Memory B cell (primary cell): ENCODE measurements around the gene PPP2R2B.

Source experiments
- ATAC-seq: fragments of 150-1000 bp; cut with Tn5 transposase; 2 replicates; pipeline ENCODE4 v1.10.0; 2021; ENCODE audit warnings: low read depth, mild to moderate bottlenecking, moderate library complexity
- DNase-seq, 2 donors: peaks; one replicate each; pipeline ENCODE4 v3.0.0; 2022; ENCODE audit warnings: low spot score in 2 of 2
- H3K27ac Mint-ChIP-seq: one replicate; pipeline ENCODE4 v1.8.0; 2022; ENCODE audit warnings: mild to moderate bottlenecking, moderate library complexity, mixed read lengths
- H3K27me3 Mint-ChIP-seq: one replicate; pipeline ENCODE4 v1.8.0; 2022; ENCODE audit warnings: mixed read lengths
- H3K36me3 Mint-ChIP-seq: one replicate; pipeline ENCODE4 v1.8.0; 2022; ENCODE audit warnings: mild to moderate bottlenecking, mixed read lengths
- H3K4me1 Mint-ChIP-seq: one replicate; pipeline ENCODE4 v1.8.0; 2022; ENCODE audit warnings: mixed read lengths
- H3K4me3 Mint-ChIP-seq: one replicate; pipeline ENCODE4 v1.8.0; 2022; ENCODE audit warnings: mild to moderate bottlenecking, moderate library complexity, mixed read lengths
- H3K9me3 Mint-ChIP-seq: one replicate; pipeline ENCODE4 v1.8.0; 2022; ENCODE audit warnings: mixed read lengths

PPP2R2B gene

GRCh38 chr5:146695646-146696045, 182.9 kb downstream of the PPP2R2B start:
- Mint-ChIP-seq H3K27me3 (no peaks in the 10 kb centered on the region), H3K27ac (no peak overlapping the region), H3K36me3 (peaks cover 2% of the 10 kb centered on the region), H3K4me1 (no peaks in the 10 kb centered on the region), H3K9me3 (peaks cover 4% of the 10 kb centered on the region), H3K4me3 (no peak overlapping the region)
- ATAC-seq (no peak), DNase-seq (no peak)

- no peaks in the 10 kb centered on the region for H3K27me3 Mint-ChIP-seq
- no peaks in the 10 kb centered on the region for H3K4me1 Mint-ChIP-seq
- no peak overlapping the region for H3K27ac Mint-ChIP-seq
- peaks cover 4% of the 10 kb centered on the region for H3K9me3 Mint-ChIP-seq
- no peak for DNase-seq
- H3K36me3 Mint-ChIP-seq, result peaks cover 2% of the 10 kb centered on the region
- no peak for ATAC-seq
- no peak overlapping the region for H3K4me3 Mint-ChIP-seq
Measured at GRCh38 chr5:146690880-146691355, 187.6 kb downstream of the PPP2R2B start.

- ATAC-seq (no peak), DNase-seq (no peak)
- H3K27me3 Mint-ChIP-seq, result peaks cover 2% of the 10 kb centered on the region
- H3K36me3 Mint-ChIP-seq, result no peaks in the 10 kb centered on the region
- no peaks in the 10 kb centered on the region for H3K9me3 Mint-ChIP-seq
- H3K4me3 Mint-ChIP-seq, result no peak overlapping the region
- no peak overlapping the region for H3K27ac Mint-ChIP-seq
- H3K4me1 Mint-ChIP-seq, result no peaks in the 10 kb centered on the region
Measured at GRCh38 chr5:146687630-146688029, 190.9 kb downstream of the PPP2R2B start.

GRCh38 chr5:146683861-146684260, 194.7 kb downstream of the PPP2R2B start:
- H3K36me3 Mint-ChIP-seq, result no peaks in the 10 kb centered on the region
- H3K9me3 Mint-ChIP-seq, result no peaks in the 10 kb centered on the region
- H3K27me3 Mint-ChIP-seq, result peaks cover 2% of the 10 kb centered on the region
- no peak overlapping the region for H3K27ac Mint-ChIP-seq
- H3K4me3 Mint-ChIP-seq, result no peak overlapping the region
- no peak for ATAC-seq
- DNase-seq, result no peak
- H3K4me1 Mint-ChIP-seq, result no peaks in the 10 kb centered on the region

GRCh38 chr5:146682899-146683532, 195.5 kb downstream of the PPP2R2B start:
- DNase-seq (no peak), ATAC-seq (no peak)
- peaks cover 2% of the 10 kb centered on the region for H3K27me3 Mint-ChIP-seq
- H3K36me3 Mint-ChIP-seq, result no peaks in the 10 kb centered on the region
- no peak overlapping the region for H3K27ac Mint-ChIP-seq
- H3K9me3 Mint-ChIP-seq, result no peaks in the 10 kb centered on the region
- H3K4me3 Mint-ChIP-seq, result no peak overlapping the region
- H3K4me1 Mint-ChIP-seq, result no peaks in the 10 kb centered on the region

- H3K36me3 Mint-ChIP-seq, result no peaks in the 10 kb centered on the region
- ATAC-seq, result no peak
- DNase-seq, result no peak
- H3K4me1 Mint-ChIP-seq, result no peaks in the 10 kb centered on the region
- H3K27ac Mint-ChIP-seq, result no peak overlapping the region
- H3K9me3 Mint-ChIP-seq, result no peaks in the 10 kb centered on the region
- H3K27me3 Mint-ChIP-seq, result peaks cover 2% of the 10 kb centered on the region
- no peak overlapping the region for H3K4me3 Mint-ChIP-seq
Measured at GRCh38 chr5:146681585-146682105, 196.9 kb downstream of the PPP2R2B start.

GRCh38 chr5:146680846-146681584, 197.5 kb downstream of the PPP2R2B start:
- ATAC-seq (no peak), DNase-seq (no peak)
- Mint-ChIP-seq H3K4me3 (no peak overlapping the region), H3K9me3 (no peaks in the 10 kb centered on the region), H3K36me3 (no peaks in the 10 kb centered on the region), H3K4me1 (no peaks in the 10 kb centered on the region), H3K27ac (no peak overlapping the region), H3K27me3 (peaks cover 2% of the 10 kb centered on the region)

- ATAC-seq (no peak), DNase-seq (no peak)
- no peak overlapping the region for H3K27ac Mint-ChIP-seq
- no peak overlapping the region for H3K4me3 Mint-ChIP-seq
- H3K36me3 Mint-ChIP-seq, result no peaks in the 10 kb centered on the region
- peaks cover 2% of the 10 kb centered on the region for H3K27me3 Mint-ChIP-seq
- no peaks in the 10 kb centered on the region for H3K9me3 Mint-ChIP-seq
- no peaks in the 10 kb centered on the region for H3K4me1 Mint-ChIP-seq
Measured at GRCh38 chr5:146675636-146676035, 202.9 kb downstream of the PPP2R2B start.

GRCh38 chr5:146672866-146673265, 205.7 kb downstream of the PPP2R2B start:
- ATAC-seq (no peak), DNase-seq (no peak)
- Mint-ChIP-seq H3K27me3 (peaks cover 2% of the 10 kb centered on the region), H3K4me3 (no peak overlapping the region), H3K4me1 (no peaks in the 10 kb centered on the region), H3K27ac (no peak overlapping the region), H3K36me3 (no peaks in the 10 kb centered on the region), H3K9me3 (no peaks in the 10 kb centered on the region)

GRCh38 chr5:146671561-146672295, 206.8 kb downstream of the PPP2R2B start:
- no peak overlapping the region for H3K4me3 Mint-ChIP-seq
- ATAC-seq, result no peak
- H3K4me1 Mint-ChIP-seq, result no peaks in the 10 kb centered on the region
- H3K36me3 Mint-ChIP-seq, result no peaks in the 10 kb centered on the region
- H3K27ac Mint-ChIP-seq, result no peak overlapping the region
- no peak for DNase-seq
- no peaks in the 10 kb centered on the region for H3K9me3 Mint-ChIP-seq
- H3K27me3 Mint-ChIP-seq, result peaks cover 2% of the 10 kb centered on the region

- Mint-ChIP-seq H3K27ac (no peak overlapping the region), H3K4me1 (no peaks in the 10 kb centered on the region), H3K9me3 (no peaks in the 10 kb centered on the region), H3K27me3 (peaks cover 2% of the 10 kb centered on the region), H3K4me3 (no peak overlapping the region), H3K36me3 (no peaks in the 10 kb centered on the region)
- ATAC-seq, result no peak
- no peak for DNase-seq
Measured at GRCh38 chr5:146669656-146670055, 208.9 kb downstream of the PPP2R2B start.

- H3K4me3 Mint-ChIP-seq, result no peak overlapping the region
- H3K27me3 Mint-ChIP-seq, result peaks cover 3% of the 10 kb centered on the region
- no peak overlapping the region for H3K27ac Mint-ChIP-seq
- DNase-seq (no peak), ATAC-seq (no peak)
- no peaks in the 10 kb centered on the region for H3K4me1 Mint-ChIP-seq
- H3K9me3 Mint-ChIP-seq, result peaks cover 2% of the 10 kb centered on the region
- no peaks in the 10 kb centered on the region for H3K36me3 Mint-ChIP-seq
Measured at GRCh38 chr5:146667633-146668272, 210.8 kb downstream of the PPP2R2B start.

- Mint-ChIP-seq H3K36me3 (no peaks in the 10 kb centered on the region), H3K27me3 (peaks cover 1% of the 10 kb centered on the region), H3K4me3 (no peak overlapping the region), H3K9me3 (peaks cover 2% of the 10 kb centered on the region), H3K4me1 (no peaks in the 10 kb centered on the region), H3K27ac (no peak overlapping the region)
- ATAC-seq (no peak), DNase-seq (no peak)
Measured at GRCh38 chr5:146662229-146662628, 216.3 kb downstream of the PPP2R2B start.
